ENCODE measurements around the gene CLIP3. TPM values are rescaled to one million over a fixed set of nuclear protein-coding genes. Genes with fewer than 3 reads are reported as not detected.

CLIP3 gene
- total and polyA plus RNA-seq, 2 of the 13 experiments (the other 11 are each of a cell fraction or from before 2014, with no cell fraction given): 0.15 to 1.2 TPM

DNA sequence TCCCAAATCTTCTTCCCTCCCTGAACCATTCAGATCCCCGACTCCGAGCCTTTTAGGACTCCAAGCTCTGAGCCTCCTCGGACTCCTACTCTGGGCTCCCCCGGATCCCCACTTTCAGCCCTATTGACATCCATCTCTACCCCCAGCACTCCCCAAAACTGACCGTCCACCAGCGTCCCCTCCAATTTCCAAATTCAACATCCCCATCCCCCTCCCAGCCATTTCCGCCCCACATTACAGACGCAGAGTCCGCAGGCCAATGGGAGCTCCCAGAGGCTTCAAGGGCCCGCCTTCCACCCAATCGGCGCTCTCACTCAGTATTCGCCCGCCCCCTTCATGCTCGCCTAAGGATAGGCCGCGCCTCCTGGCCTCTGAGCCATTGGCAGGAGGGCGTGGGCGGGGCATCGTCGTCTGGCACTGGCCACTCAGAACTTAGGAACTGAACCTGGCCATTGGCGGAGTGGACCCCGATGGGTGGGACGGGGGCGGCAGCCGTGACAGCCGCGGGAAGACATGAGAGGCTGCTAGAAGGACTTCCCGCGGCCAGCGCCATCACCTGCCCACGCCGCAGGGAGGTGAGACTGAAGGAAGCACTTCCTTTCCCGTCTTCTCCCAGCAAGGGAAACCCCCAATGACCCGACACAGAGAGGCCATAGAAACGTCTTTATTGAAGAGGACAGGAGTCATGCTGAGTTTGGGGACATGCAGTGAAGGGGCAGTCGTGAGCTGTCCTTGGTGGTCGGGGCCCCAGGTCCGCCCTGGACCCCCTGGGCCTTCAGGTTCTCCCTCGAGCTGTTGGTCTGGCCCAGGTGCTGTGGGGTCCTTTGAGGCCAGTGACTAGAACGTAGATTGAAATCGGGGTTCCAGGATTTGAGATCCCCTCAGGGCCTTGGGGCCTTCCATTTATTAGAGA is 18.4 kb downstream of the CLIP3 start, which contains the start of gene ALKBH6 (continued):
- TF ChIP-seq KDM4B (CRISPR knock-in tag; IDR thresholded peaks at IDR 0.05): no peak
- TF ChIP-seq MIXL1 (CRISPR knock-in tag; IDR thresholded peaks at IDR 0.05): no peak
- TF ChIP-seq FOSL1 (CRISPR knock-in tag; IDR thresholded peaks at IDR 0.05; ENCODE audit: borderline replicate concordance): no peak
- no peak for TF ChIP-seq FOXA1 (IDR thresholded peaks at IDR 0.05)
- no peak for TF ChIP-seq FOXA1 (CRISPR knock-in tag; IDR thresholded peaks at IDR 0.05)
- TF ChIP-seq ZNF460 (CRISPR knock-in tag; IDR thresholded peaks at IDR 0.05; ENCODE audit: borderline replicate concordance): no peak
- TF ChIP-seq, protein P1, sequence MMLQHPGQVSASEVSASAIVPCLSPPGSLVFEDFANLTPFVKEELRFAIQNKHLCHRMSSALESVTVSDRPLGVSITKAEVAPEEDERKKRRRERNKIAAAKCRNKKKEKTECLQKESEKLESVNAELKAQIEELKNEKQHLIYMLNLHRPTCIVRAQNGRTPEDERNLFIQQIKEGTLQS (CRISPR knock-in tag; IDR thresholded peaks at IDR 0.05): no peak
- TF ChIP-seq KDM3A (CRISPR knock-in tag; IDR thresholded peaks at IDR 0.05; ENCODE audit: low read depth): no peak
- TF ChIP-seq, protein P2, sequence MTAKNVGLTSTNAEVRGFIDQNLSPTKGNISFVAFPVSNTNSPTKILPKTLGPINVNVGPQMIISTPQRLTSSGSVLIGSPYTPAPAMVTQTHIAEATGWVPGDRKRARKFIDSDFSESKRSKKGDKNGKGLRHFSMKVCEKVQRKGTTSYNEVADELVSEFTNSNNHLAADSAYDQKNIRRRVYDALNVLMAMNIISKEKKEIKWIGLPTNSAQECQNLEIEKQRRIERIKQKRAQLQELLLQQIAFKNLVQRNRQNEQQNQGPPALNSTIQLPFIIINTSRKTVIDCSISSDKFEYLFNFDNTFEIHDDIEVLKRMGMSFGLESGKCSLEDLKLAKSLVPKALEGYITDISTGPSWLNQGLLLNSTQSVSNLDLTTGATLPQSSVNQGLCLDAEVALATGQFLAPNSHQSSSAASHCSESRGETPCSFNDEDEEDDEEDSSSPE (CRISPR knock-in tag; IDR thresholded peaks at IDR 0.05): peak; percentile 95
- no peak for TF ChIP-seq ZNF709 (CRISPR knock-in tag; IDR thresholded peaks at IDR 0.05)
- no peak for TF ChIP-seq ZNF569 (CRISPR knock-in tag; IDR thresholded peaks at IDR 0.05; ENCODE audit: borderline replicate concordance)
- TF ChIP-seq, protein P3, sequence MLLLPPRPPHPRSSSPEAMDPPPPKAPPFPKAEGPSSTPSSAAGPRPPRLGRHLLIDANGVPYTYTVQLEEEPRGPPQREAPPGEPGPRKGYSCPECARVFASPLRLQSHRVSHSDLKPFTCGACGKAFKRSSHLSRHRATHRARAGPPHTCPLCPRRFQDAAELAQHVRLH (CRISPR knock-in tag; IDR thresholded peaks at IDR 0.05; ENCODE audit: borderline replicate concordance, low read depth): peak; percentile 17; the same call in 1 of the 2 replicates
- TF ChIP-seq PAWR (CRISPR knock-in tag; IDR thresholded peaks at IDR 0.05; ENCODE audit: borderline replicate concordance): no peak
- peak; percentile 17; the same call in 1 of the 2 replicates for TF ChIP-seq TARDBP (CRISPR knock-in tag; IDR thresholded peaks at IDR 0.05)
- TF ChIP-seq, protein P4, sequence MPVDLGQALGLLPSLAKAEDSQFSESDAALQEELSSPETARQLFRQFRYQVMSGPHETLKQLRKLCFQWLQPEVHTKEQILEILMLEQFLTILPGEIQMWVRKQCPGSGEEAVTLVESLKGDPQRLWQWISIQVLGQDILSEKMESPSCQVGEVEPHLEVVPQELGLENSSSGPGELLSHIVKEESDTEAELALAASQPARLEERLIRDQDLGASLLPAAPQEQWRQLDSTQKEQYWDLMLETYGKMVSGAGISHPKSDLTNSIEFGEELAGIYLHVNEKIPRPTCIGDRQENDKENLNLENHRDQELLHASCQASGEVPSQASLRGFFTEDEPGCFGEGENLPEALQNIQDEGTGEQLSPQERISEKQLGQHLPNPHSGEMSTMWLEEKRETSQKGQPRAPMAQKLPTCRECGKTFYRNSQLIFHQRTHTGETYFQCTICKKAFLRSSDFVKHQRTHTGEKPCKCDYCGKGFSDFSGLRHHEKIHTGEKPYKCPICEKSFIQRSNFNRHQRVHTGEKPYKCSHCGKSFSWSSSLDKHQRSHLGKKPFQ (CRISPR knock-in tag; IDR thresholded peaks at IDR 0.05; ENCODE audit: insufficient replicate concordance): no peak
- TF ChIP-seq SNRNP70 (IDR thresholded peaks at IDR 0.05; ENCODE audit: low read depth, low read length): no peak
- no peak for TF ChIP-seq ZMYM3 (CRISPR knock-in tag; IDR thresholded peaks at IDR 0.05)
- no peak for TF ChIP-seq FOSL2 (CRISPR knock-in tag; IDR thresholded peaks at IDR 0.05)
- no peak for TF ChIP-seq PITX1 (CRISPR knock-in tag; IDR thresholded peaks at IDR 0.05)
- TF ChIP-seq ZFY (CRISPR knock-in tag; IDR thresholded peaks at IDR 0.05): peak; percentile 53; the same call in 1 of the 2 replicates
- TF ChIP-seq JARID2 (CRISPR knock-in tag; IDR thresholded peaks at IDR 0.05; ENCODE audit: insufficient replicate concordance): no peak
- peak; percentile 52; the same call in 1 of the 2 replicates for TF ChIP-seq DMAP1 (CRISPR knock-in tag; IDR thresholded peaks at IDR 0.05)
- no peak for TF ChIP-seq ZNF224 (CRISPR knock-in tag; IDR thresholded peaks at IDR 0.05)
- no peak for TF ChIP-seq MTF2 (CRISPR knock-in tag; IDR thresholded peaks at IDR 0.05; ENCODE audit: borderline replicate concordance)
- no peak for TF ChIP-seq ZNF598 (CRISPR knock-in tag; IDR thresholded peaks at IDR 0.05; ENCODE audit: borderline replicate concordance)
- TF ChIP-seq MAFF (IDR thresholded peaks at IDR 0.05; ENCODE audit: low read depth, low read length): no peak
- TF ChIP-seq NFRKB (IDR thresholded peaks at IDR 0.05): no peak
- TF ChIP-seq SIX1 (CRISPR knock-in tag; IDR thresholded peaks at IDR 0.05; ENCODE audit: borderline replicate concordance): no peak
- TF ChIP-seq KAT2B (IDR thresholded peaks at IDR 0.05; ENCODE audit: borderline replicate concordance, low read depth, low read length): no peak
- no peak for TF ChIP-seq ZNF232 (CRISPR knock-in tag; IDR thresholded peaks at IDR 0.05; ENCODE audit: borderline replicate concordance)

Measured in HepG2 (cell line).